ENCODE data around the gene ACD.

Gene ACD

GRCh38 chr16:67653789-67654402, 6.2 kb downstream of the ACD start:
- H3K4me1 ChIP-seq (ENCODE audit: control insufficient read depth, insufficient read depth, low read length), result peaks cover 7% of the 10 kb centered on the region
- peak overlapping the region; percentile 55; the same call in 1 of the 2 replicates for H3K4me3 ChIP-seq (ENCODE audit: low read length)
- no peaks in the 10 kb centered on the region for H3K9me3 ChIP-seq (ENCODE audit: control insufficient read depth, insufficient read depth, low read length)
- no peak overlapping the region for H3K27ac ChIP-seq (ENCODE audit: low read length)
- no peak for DNase-seq (ENCODE audit: low read depth, low spot score)
- peaks cover 13% of the 10 kb centered on the region for H3K36me3 ChIP-seq (ENCODE audit: control insufficient read depth, insufficient read depth, low read length)
- no peaks in the 10 kb centered on the region for H3K27me3 ChIP-seq (ENCODE audit: control insufficient read depth, insufficient read depth, low read length)
- no CpG with 5 or more reads among the region's 25 CpGs for WGBS (ENCODE audit: insufficient coverage, insufficient read length)

DNA sequence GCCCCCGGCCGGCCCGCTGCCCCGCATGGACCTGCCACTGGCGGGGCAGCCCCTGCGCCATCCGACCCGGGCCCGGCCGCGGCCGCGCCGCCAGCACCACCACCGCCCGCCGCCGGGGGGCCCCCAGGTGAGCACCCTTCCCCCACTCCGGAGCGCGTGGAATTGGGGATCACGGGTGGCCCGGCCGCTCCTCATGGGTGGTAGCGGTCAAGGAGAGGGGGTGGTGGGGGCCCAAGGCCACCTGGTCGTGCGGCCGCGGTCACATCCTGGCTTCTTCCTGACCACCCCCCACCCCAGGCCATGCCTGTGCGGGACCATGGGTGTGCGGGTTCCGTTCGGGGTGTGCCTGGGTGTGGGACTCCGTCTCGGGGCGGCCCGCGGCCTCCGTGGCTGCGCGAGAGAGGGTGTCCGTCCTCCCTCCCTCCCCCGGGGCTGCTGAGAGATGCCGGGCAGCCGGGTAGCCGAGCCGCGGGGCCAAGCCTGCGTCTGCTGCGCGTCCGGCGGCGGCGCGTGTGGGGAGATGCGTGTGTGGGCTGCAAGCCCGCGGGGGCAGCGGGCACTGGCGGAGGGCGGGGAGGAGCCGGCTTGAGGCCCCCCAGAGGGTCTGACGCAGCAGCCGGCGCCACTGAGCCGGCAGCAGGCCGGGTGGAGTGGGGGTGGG, 6.8 kb downstream of the ACD start:
- H3K36me3 ChIP-seq (ENCODE audit: control insufficient read depth, insufficient read depth, low read length), result peaks cover 11% of the 10 kb centered on the region
- no peaks in the 10 kb centered on the region for H3K9me3 ChIP-seq (ENCODE audit: control insufficient read depth, insufficient read depth, low read length)
- no CpG with 5 or more reads among the region's 68 CpGs for WGBS (ENCODE audit: insufficient coverage, insufficient read length)
- H3K27me3 ChIP-seq (ENCODE audit: control insufficient read depth, insufficient read depth, low read length), result no peaks in the 10 kb centered on the region
- peaks cover 5% of the 10 kb centered on the region for H3K4me1 ChIP-seq (ENCODE audit: control insufficient read depth, insufficient read depth, low read length)
- no peak overlapping the region for H3K27ac ChIP-seq (ENCODE audit: low read length)
- no peak for DNase-seq (ENCODE audit: low read depth, low spot score)
- H3K4me3 ChIP-seq (ENCODE audit: low read length), result peak overlapping the region; percentile 55; the same call in 1 of the 2 replicates

GRCh38 chr16:67652578-67653127, 7.4 kb downstream of the ACD start:
- no peaks in the 10 kb centered on the region for H3K27me3 ChIP-seq (ENCODE audit: control insufficient read depth, insufficient read depth, low read length)
- no peak overlapping the region for H3K27ac ChIP-seq (ENCODE audit: low read length)

GRCh38 chr16:67651847-67652246, 8.2 kb downstream of the ACD start:
- H3K4me3 ChIP-seq (ENCODE audit: low read length), result no peak overlapping the region
- no peak for DNase-seq (ENCODE audit: low read depth, low spot score)
- H3K4me1 ChIP-seq (ENCODE audit: control insufficient read depth, insufficient read depth, low read length), result peaks cover 5% of the 10 kb centered on the region
- no peaks in the 10 kb centered on the region for H3K27me3 ChIP-seq (ENCODE audit: control insufficient read depth, insufficient read depth, low read length)
- H3K27ac ChIP-seq (ENCODE audit: low read length), result no peak overlapping the region
- no CpG with 5 or more reads among the region's 4 CpGs for WGBS (ENCODE audit: insufficient coverage, insufficient read length)
- peaks cover 8% of the 10 kb centered on the region for H3K36me3 ChIP-seq (ENCODE audit: control insufficient read depth, insufficient read depth, low read length)
- no peaks in the 10 kb centered on the region for H3K9me3 ChIP-seq (ENCODE audit: control insufficient read depth, insufficient read depth, low read length)

More at GRCh38 chr16:67652578-67653127, 7.4 kb downstream of the ACD start:
- H3K36me3 ChIP-seq (ENCODE audit: control insufficient read depth, insufficient read depth, low read length), result peaks cover 8% of the 10 kb centered on the region
- H3K4me3 ChIP-seq (ENCODE audit: low read length), result peak overlapping the region; percentile 55; the same call in 1 of the 2 replicates
- H3K4me1 ChIP-seq (ENCODE audit: control insufficient read depth, insufficient read depth, low read length), result peaks cover 5% of the 10 kb centered on the region
- WGBS (ENCODE audit: insufficient coverage, insufficient read length), result no CpG with 5 or more reads among the region's 59 CpGs
- no peaks in the 10 kb centered on the region for H3K9me3 ChIP-seq (ENCODE audit: control insufficient read depth, insufficient read depth, low read length)
- no peak for DNase-seq (ENCODE audit: low read depth, low spot score)

DNA sequence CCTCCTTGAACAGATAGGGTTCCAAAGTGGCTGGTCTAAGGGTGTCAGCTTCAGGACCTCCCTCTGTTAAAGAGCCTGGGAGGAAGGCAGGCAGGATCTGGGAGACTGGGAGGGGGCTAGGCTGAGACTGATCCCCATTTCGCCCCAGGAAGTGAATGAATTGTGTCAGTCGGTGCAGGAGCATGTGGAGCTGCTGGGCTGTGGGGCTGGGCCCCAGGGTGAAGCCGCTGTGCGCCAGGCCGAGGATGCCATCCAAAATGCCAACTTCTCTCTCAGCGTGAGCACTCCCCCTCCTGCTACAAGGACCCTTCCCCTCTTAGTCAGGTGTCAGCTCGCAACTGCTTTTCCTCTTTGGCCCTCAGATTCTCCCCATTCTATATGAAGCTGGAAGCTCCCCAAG, 9.0 kb downstream of the ACD start:
- no peak for DNase-seq (ENCODE audit: low read depth, low spot score)
- Histone ChIP-seq H3K4me1 (ENCODE audit: control insufficient read depth, insufficient read depth, low read length) (peaks cover 6% of the 10 kb centered on the region), H3K27ac (ENCODE audit: low read length) (no peak overlapping the region), H3K4me3 (ENCODE audit: low read length) (no peak overlapping the region), H3K36me3 (ENCODE audit: control insufficient read depth, insufficient read depth, low read length) (peaks cover 8% of the 10 kb centered on the region), H3K27me3 (ENCODE audit: control insufficient read depth, insufficient read depth, low read length) (no peaks in the 10 kb centered on the region), H3K9me3 (ENCODE audit: control insufficient read depth, insufficient read depth, low read length) (no peaks in the 10 kb centered on the region)
- no CpG with 5 or more reads among the region's 7 CpGs for WGBS (ENCODE audit: insufficient coverage, insufficient read length)

DNA sequence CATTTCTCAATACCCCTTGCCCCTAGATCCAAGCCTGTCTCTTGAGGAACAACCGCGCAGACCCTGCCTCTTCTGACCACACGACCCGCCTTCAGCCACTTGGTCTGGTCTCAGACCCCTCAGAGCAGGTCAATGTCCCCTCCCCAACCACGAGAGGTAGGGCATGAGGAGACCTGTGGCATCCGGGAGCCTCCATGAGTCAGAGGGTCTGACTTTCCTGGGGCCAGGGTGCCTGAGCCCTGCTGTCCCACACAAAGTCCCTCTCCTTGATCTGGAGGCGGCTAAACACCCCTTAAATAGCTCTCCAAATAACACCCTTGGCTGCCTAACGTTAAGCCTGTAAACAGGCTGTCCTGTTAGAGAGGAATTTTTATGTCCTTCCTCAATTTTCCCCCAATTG, 10.0 kb downstream of the ACD start:
- no peak overlapping the region for H3K27ac ChIP-seq (ENCODE audit: low read length)
- no peaks in the 10 kb centered on the region for H3K9me3 ChIP-seq (ENCODE audit: control insufficient read depth, insufficient read depth, low read length)
- H3K4me1 ChIP-seq (ENCODE audit: control insufficient read depth, insufficient read depth, low read length), result peaks cover 7% of the 10 kb centered on the region
- WGBS (ENCODE audit: insufficient coverage, insufficient read length), result no CpG with 5 or more reads among the region's 8 CpGs
- no peak for DNase-seq (ENCODE audit: low read depth, low spot score)
- peaks cover 8% of the 10 kb centered on the region for H3K36me3 ChIP-seq (ENCODE audit: control insufficient read depth, insufficient read depth, low read length)
- no peaks in the 10 kb centered on the region for H3K27me3 ChIP-seq (ENCODE audit: control insufficient read depth, insufficient read depth, low read length)
- no peak overlapping the region for H3K4me3 ChIP-seq (ENCODE audit: low read length)

- peaks cover 8% of the 10 kb centered on the region for H3K36me3 ChIP-seq (ENCODE audit: control insufficient read depth, insufficient read depth, low read length)
- H3K4me1 ChIP-seq (ENCODE audit: control insufficient read depth, insufficient read depth, low read length), result peaks cover 7% of the 10 kb centered on the region
- no peak for DNase-seq (ENCODE audit: low read depth, low spot score)
- WGBS (ENCODE audit: insufficient coverage, insufficient read length), result no CpG with 5 or more reads among the region's 34 CpGs
- H3K4me3 ChIP-seq (ENCODE audit: low read length), result no peak overlapping the region
- H3K9me3 ChIP-seq (ENCODE audit: control insufficient read depth, insufficient read depth, low read length), result no peaks in the 10 kb centered on the region
- H3K27me3 ChIP-seq (ENCODE audit: control insufficient read depth, insufficient read depth, low read length), result no peaks in the 10 kb centered on the region
- no peak overlapping the region for H3K27ac ChIP-seq (ENCODE audit: low read length)
Measured at GRCh38 chr16:67649494-67649931, 10.5 kb downstream of the ACD start.

DNA sequence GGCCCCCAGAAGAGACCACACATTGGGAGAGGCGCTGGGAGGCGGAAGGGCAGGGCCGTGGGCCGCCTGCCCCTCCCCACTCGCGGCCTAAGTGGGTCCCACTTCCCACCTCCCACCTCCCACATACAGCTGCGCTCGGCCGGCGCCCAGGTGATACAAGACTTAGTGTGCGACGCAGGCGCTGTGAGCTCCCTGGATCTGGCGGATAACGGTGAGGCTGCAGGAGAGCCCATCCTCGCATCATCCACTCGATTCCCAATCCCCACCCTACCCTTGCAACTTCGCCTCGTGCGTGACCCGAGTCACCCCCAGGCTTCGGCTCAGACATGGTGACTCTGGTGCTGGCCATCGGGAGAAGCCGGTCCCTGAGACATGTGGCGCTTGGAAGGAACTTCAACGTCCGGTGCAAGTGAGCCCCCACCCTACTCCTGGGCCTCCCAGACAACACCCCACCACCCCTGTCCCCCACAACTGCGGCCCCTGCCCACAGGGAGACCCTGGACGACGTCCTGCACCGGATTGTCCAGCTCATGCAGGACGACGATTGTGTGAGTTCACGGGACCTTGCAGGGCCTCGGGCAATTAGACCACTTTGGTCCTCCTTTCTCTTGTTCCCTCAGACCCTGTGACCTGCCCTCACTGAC, 11.2 kb downstream of the ACD start:
- Histone ChIP-seq H3K36me3 (ENCODE audit: control insufficient read depth, insufficient read depth, low read length) (peaks cover 8% of the 10 kb centered on the region), H3K27me3 (ENCODE audit: control insufficient read depth, insufficient read depth, low read length) (no peaks in the 10 kb centered on the region), H3K4me1 (ENCODE audit: control insufficient read depth, insufficient read depth, low read length) (peaks cover 7% of the 10 kb centered on the region), H3K9me3 (ENCODE audit: control insufficient read depth, insufficient read depth, low read length) (no peaks in the 10 kb centered on the region), H3K4me3 (ENCODE audit: low read length) (no peak overlapping the region), H3K27ac (ENCODE audit: low read length) (no peak overlapping the region)
- no CpG with 5 or more reads among the region's 35 CpGs for WGBS (ENCODE audit: insufficient coverage, insufficient read length)
- DNase-seq (ENCODE audit: low read depth, low spot score), result no peak

- Histone ChIP-seq H3K4me1 (ENCODE audit: control insufficient read depth, insufficient read depth, low read length) (peaks cover 5% of the 10 kb centered on the region), H3K36me3 (ENCODE audit: control insufficient read depth, insufficient read depth, low read length) (peaks cover 8% of the 10 kb centered on the region), H3K4me3 (ENCODE audit: low read length) (no peak overlapping the region), H3K27ac (ENCODE audit: low read length) (no peak overlapping the region), H3K9me3 (ENCODE audit: control insufficient read depth, insufficient read depth, low read length) (no peaks in the 10 kb centered on the region), H3K27me3 (ENCODE audit: control insufficient read depth, insufficient read depth, low read length) (no peaks in the 10 kb centered on the region)
- WGBS (ENCODE audit: insufficient coverage, insufficient read length), result no CpG with 5 or more reads among the region's 65 CpGs
- DNase-seq (ENCODE audit: low read depth, low spot score), result no peak
Measured at GRCh38 chr16:67648088-67648763, 11.8 kb downstream of the ACD start.

GRCh38 chr16:67647681-67648080, 12.4 kb downstream of the ACD start:
- H3K27me3 ChIP-seq (ENCODE audit: control insufficient read depth, insufficient read depth, low read length), result no peaks in the 10 kb centered on the region
- peaks cover 5% of the 10 kb centered on the region for H3K4me1 ChIP-seq (ENCODE audit: control insufficient read depth, insufficient read depth, low read length)
- H3K27ac ChIP-seq (ENCODE audit: low read length), result no peak overlapping the region
- no peaks in the 10 kb centered on the region for H3K9me3 ChIP-seq (ENCODE audit: control insufficient read depth, insufficient read depth, low read length)
- WGBS (ENCODE audit: insufficient coverage, insufficient read length), result no CpG with 5 or more reads among the region's 13 CpGs
- H3K4me3 ChIP-seq (ENCODE audit: low read length), result no peak overlapping the region
- no peak for DNase-seq (ENCODE audit: low read depth, low spot score)
- H3K36me3 ChIP-seq (ENCODE audit: control insufficient read depth, insufficient read depth, low read length), result peaks cover 8% of the 10 kb centered on the region
